Ecto neural progenitor cell (in vitro differentiated cells): ENCODE data around the gene NPPA.
"Not testable (repeated sequence)": the region's sequence is repeated elsewhere in the genome, so short reads cannot be mapped to it uniquely, and the experiment has no call there.

ENCODE experiments used
- DNase-seq: peaks from one replicate; pipeline ENCODE4 v3.0.0-alpha.2; 2018; ENCODE audit warnings: low spot score

Gene NPPA

GRCh38 chr1:11847667-11848372 lies at the start of gene NPPA:
NPPA (minus strand) TSS chr1:11847783; CDS start chr1:11847684, 99 bp downstream.
- no peak for DNase-seq

GRCh38 chr1:11894501-11894900 lies 46.9 kb upstream of the NPPA start:
- not testable (repeated sequence) for DNase-seq

GRCh38 chr1:11893907-11894251 lies 46.3 kb upstream of the NPPA start:
- peak; percentile 81 for DNase-seq

- DNase-seq = no peak
Measured at GRCh38 chr1:11891433-11892186, 44.0 kb upstream of the NPPA start.

GRCh38 chr1:11888877-11889208 lies 41.3 kb upstream of the NPPA start:
- no peak for DNase-seq

- DNase-seq = no peak
Measured at GRCh38 chr1:11888206-11888876, 40.8 kb upstream of the NPPA start.

- DNase-seq = no peak
Measured at GRCh38 chr1:11887666-11888007, 40.1 kb upstream of the NPPA start.

- no peak for DNase-seq
Measured at GRCh38 chr1:11886986-11887665, 39.5 kb upstream of the NPPA start.

- DNase-seq = no peak
Measured at GRCh38 chr1:11885916-11886315, 38.3 kb upstream of the NPPA start.

- no peak for DNase-seq
Measured at GRCh38 chr1:11882814-11883538, 35.4 kb upstream of the NPPA start.

- DNase-seq = no peak
Measured at GRCh38 chr1:11881749-11882441, 34.3 kb upstream of the NPPA start.

GRCh38 chr1:11880911-11881748 lies 33.5 kb upstream of the NPPA start:
- DNase-seq = no peak

GRCh38 chr1:11880181-11880575 lies 32.6 kb upstream of the NPPA start:
- no peak for DNase-seq

- DNase-seq = no peak
Measured at GRCh38 chr1:11879311-11880180, 32.0 kb upstream of the NPPA start.

- DNase-seq = no peak
Measured at GRCh38 chr1:11878891-11879190, 31.3 kb upstream of the NPPA start.

- DNase-seq = no peak
Measured at GRCh38 chr1:11878081-11878890, 30.7 kb upstream of the NPPA start.

- no peak for DNase-seq
Measured at GRCh38 chr1:11877074-11877473, 29.5 kb upstream of the NPPA start.

- DNase-seq = no peak
Measured at GRCh38 chr1:11875094-11875493, 27.5 kb upstream of the NPPA start.

GRCh38 chr1:11874624-11875023 lies 27.0 kb upstream of the NPPA start:
- no peak for DNase-seq
